Activated CD4-positive, alpha-beta memory T cell treated with anti-CD3 and anti-CD28 coated beads, Interleukin-2, amount 10 ng/mL, durations not matched to agents 7 days and 5 days (primary cell): Measurements from ENCODE around the gene CDH3. TPM values are rescaled to one million over a fixed set of nuclear protein-coding genes. Genes with fewer than 3 reads are reported as not detected.

Experiments used
- CTCF ChIA-PET: fragments of 350-600 bp; sonication (Branson Sonifier 250); formaldehyde crosslinking; loops from one replicate; lab custom pipeline; 2021; ENCODE audit warnings: antibody characterized with exemption, inconsistent platforms; lab: Charles Lee
- POLR2A ChIA-PET: fragments of 350-600 bp; sonication (Branson Sonifier 250); formaldehyde crosslinking; loops from one replicate; lab custom pipeline; 2021; ENCODE audit warnings: antibody characterized with exemption; lab: Charles Lee
- DNase-seq: peaks from one replicate; pipeline ENCODE4 v3.0.0-alpha.2; 2020
- H3K27ac Mint-ChIP-seq: one replicate; pipeline ENCODE4 v1.8.0; 2021; ENCODE audit warnings: mild to moderate bottlenecking, mixed read lengths
- H3K27me3 Mint-ChIP-seq: one replicate; pipeline ENCODE4 v1.8.0; 2021; ENCODE audit warnings: mixed read lengths
- H3K36me3 Mint-ChIP-seq: one replicate; pipeline ENCODE4 v1.8.0; 2021; ENCODE audit warnings: low read depth, mixed read lengths
- H3K4me1 Mint-ChIP-seq: one replicate; pipeline ENCODE4 v1.8.0; 2021; ENCODE audit warnings: mixed read lengths
- H3K4me3 Mint-ChIP-seq: one replicate; pipeline ENCODE4 v1.8.0; 2021; ENCODE audit warnings: mild to moderate bottlenecking, mixed read lengths
- H3K9me3 Mint-ChIP-seq: one replicate; pipeline ENCODE4 v1.8.0; 2021; ENCODE audit warnings: mixed read lengths
- total RNA-seq, 2 experiments: library from RNA; stranded (reverse); gene quantifications; one replicate each; pipeline ENCODE4 v1.2.3, GENCODE V29; 2021

CDH3 gene
- total RNA-seq, 2 experiments from 2014 or later = 0.15 to 0.33 TPM

- no peaks in the 10 kb centered on the region for H3K36me3 Mint-ChIP-seq
- ChIA-PET CTCF (interaction anchor here (0.5 kb wide), 1 partner anchor 22 kb away, joined by 3 read pairs; no protein-coding TSS in a partner anchor), POLR2A (no interaction called here)
- peaks cover 5% of the 10 kb centered on the region for H3K4me1 Mint-ChIP-seq
- peaks cover 28% of the 10 kb centered on the region for H3K27me3 Mint-ChIP-seq
- no peak overlapping the region for H3K4me3 Mint-ChIP-seq
- DNase-seq = no peak
- H3K27ac Mint-ChIP-seq = no peak overlapping the region
- no peaks in the 10 kb centered on the region for H3K9me3 Mint-ChIP-seq
Observed at GRCh38 chr16:68737730-68738629, 92.9 kb downstream of the CDH3 start.

GRCh38 chr16:68739964-68740627 lies 95.0 kb downstream of the CDH3 start:
- CTCF ChIA-PET = no interaction called here
- no peak overlapping the region for H3K27ac Mint-ChIP-seq
- H3K4me3 Mint-ChIP-seq = no peak overlapping the region

GRCh38 chr16:68740628-68741346 lies 95.7 kb downstream of the CDH3 start:
- Mint-ChIP-seq H3K4me1 (peaks cover 5% of the 10 kb centered on the region), H3K27me3 (peaks cover 23% of the 10 kb centered on the region), H3K27ac (no peak overlapping the region), H3K9me3 (no peaks in the 10 kb centered on the region), H3K36me3 (no peaks in the 10 kb centered on the region), H3K4me3 (no peak overlapping the region)
- ChIA-PET CTCF (no interaction called here), POLR2A (no interaction called here)
- no peak for DNase-seq

More at GRCh38 chr16:68739964-68740627, 95.0 kb downstream of the CDH3 start:
- peaks cover 24% of the 10 kb centered on the region for H3K27me3 Mint-ChIP-seq
- POLR2A ChIA-PET = no interaction called here
- H3K4me1 Mint-ChIP-seq = peaks cover 5% of the 10 kb centered on the region
- no peaks in the 10 kb centered on the region for H3K9me3 Mint-ChIP-seq
- H3K36me3 Mint-ChIP-seq = no peaks in the 10 kb centered on the region
- no peak for DNase-seq

GRCh38 chr16:68743664-68744063 lies 98.6 kb downstream of the CDH3 start:
- DNase-seq = no peak
- peaks cover 19% of the 10 kb centered on the region for H3K27me3 Mint-ChIP-seq
- ChIA-PET POLR2A (no interaction called here), CTCF (no interaction called here)
- H3K4me1 Mint-ChIP-seq = no peaks in the 10 kb centered on the region
- no peaks in the 10 kb centered on the region for H3K36me3 Mint-ChIP-seq
- H3K27ac Mint-ChIP-seq = no peak overlapping the region
- no peak overlapping the region for H3K4me3 Mint-ChIP-seq
- H3K9me3 Mint-ChIP-seq = no peaks in the 10 kb centered on the region

- H3K4me1 Mint-ChIP-seq = no peaks in the 10 kb centered on the region
- peaks cover 23% of the 10 kb centered on the region for H3K27me3 Mint-ChIP-seq
- ChIA-PET POLR2A (no interaction called here), CTCF (no interaction called here)
- H3K9me3 Mint-ChIP-seq = no peaks in the 10 kb centered on the region
- no peak overlapping the region for H3K4me3 Mint-ChIP-seq
- no peak overlapping the region for H3K27ac Mint-ChIP-seq
- no peaks in the 10 kb centered on the region for H3K36me3 Mint-ChIP-seq
- no peak for DNase-seq
Observed at GRCh38 chr16:68744744-68745280, 99.7 kb downstream of the CDH3 start.

- H3K9me3 Mint-ChIP-seq = no peaks in the 10 kb centered on the region
- H3K27ac Mint-ChIP-seq = no peak overlapping the region
- H3K4me3 Mint-ChIP-seq = no peak overlapping the region
- ChIA-PET CTCF (no interaction called here), POLR2A (no interaction called here)
- H3K36me3 Mint-ChIP-seq = no peaks in the 10 kb centered on the region
- H3K27me3 Mint-ChIP-seq = peaks cover 20% of the 10 kb centered on the region
- no peak for DNase-seq
- peaks cover under 1% of the 10 kb centered on the region for H3K4me1 Mint-ChIP-seq
Observed at GRCh38 chr16:68746951-68747350, 101.8 kb downstream of the CDH3 start.

- H3K4me1 Mint-ChIP-seq = peaks cover 16% of the 10 kb centered on the region
- DNase-seq = no peak
- ChIA-PET CTCF (no interaction called here), POLR2A (no interaction called here)
- H3K27ac Mint-ChIP-seq = no peak overlapping the region
- no peaks in the 10 kb centered on the region for H3K9me3 Mint-ChIP-seq
- H3K4me3 Mint-ChIP-seq = no peak overlapping the region
- H3K36me3 Mint-ChIP-seq = no peaks in the 10 kb centered on the region
- H3K27me3 Mint-ChIP-seq = peaks cover 18% of the 10 kb centered on the region
Observed at GRCh38 chr16:68749432-68749831, 104.3 kb downstream of the CDH3 start.

Other genes starting within 250 kb of the CDH3 start
- gene SMPD3, start 196.8 kb upstream of the CDH3 start, total RNA-seq = under 1 TPM; 0.38 to 0.53 TPM
- gene ZFP90, start 106.0 kb upstream of the CDH3 start, total RNA-seq = 10 to 100 TPM; 35.2 to 36.5 TPM
- under 1 TPM; 0.18 to 0.20 TPM for gene CDH1, start 92.0 kb downstream of the CDH3 start, total RNA-seq
- gene TANGO6, start 198.2 kb downstream of the CDH3 start, total RNA-seq = 10 to 100 TPM; 20.7 to 22.3 TPM